GM19397 (cell line): Measurements from ENCODE around the gene POLN.
"Not testable (repeated sequence)": the region's sequence is repeated elsewhere in the genome, so short reads cannot be mapped to it uniquely, and the experiment has no call there.

Experiments
- ATAC-seq: cut with Tn5 transposase; IDR thresholded peaks from one replicate; pipeline ENCODE4 v1.9.1; 2021; ENCODE audit warnings: mild to moderate bottlenecking, moderate library complexity; ENCODE audit not compliant: unreplicated experiment

The POLN gene

DNA sequence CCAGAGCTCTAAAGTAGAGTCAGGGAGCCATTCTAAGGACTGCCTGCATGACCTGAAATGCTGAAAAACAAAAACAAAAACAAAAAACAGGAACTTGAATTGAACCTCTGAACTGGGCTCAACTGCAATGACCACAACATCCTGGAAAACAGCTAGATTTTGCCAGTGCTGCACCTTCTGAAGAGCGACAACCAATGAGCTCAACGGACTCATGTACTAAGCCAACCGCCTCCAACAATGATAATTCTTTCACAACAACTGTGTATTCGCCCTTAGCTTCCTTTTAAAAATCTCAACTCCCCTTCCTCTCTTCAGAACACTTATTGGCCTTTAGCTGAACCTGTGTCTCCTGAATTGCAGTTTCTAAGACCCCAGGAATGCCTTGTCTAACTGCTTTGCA, 69.8 kb downstream of the POLN start:
- ATAC-seq = no peak

DNA sequence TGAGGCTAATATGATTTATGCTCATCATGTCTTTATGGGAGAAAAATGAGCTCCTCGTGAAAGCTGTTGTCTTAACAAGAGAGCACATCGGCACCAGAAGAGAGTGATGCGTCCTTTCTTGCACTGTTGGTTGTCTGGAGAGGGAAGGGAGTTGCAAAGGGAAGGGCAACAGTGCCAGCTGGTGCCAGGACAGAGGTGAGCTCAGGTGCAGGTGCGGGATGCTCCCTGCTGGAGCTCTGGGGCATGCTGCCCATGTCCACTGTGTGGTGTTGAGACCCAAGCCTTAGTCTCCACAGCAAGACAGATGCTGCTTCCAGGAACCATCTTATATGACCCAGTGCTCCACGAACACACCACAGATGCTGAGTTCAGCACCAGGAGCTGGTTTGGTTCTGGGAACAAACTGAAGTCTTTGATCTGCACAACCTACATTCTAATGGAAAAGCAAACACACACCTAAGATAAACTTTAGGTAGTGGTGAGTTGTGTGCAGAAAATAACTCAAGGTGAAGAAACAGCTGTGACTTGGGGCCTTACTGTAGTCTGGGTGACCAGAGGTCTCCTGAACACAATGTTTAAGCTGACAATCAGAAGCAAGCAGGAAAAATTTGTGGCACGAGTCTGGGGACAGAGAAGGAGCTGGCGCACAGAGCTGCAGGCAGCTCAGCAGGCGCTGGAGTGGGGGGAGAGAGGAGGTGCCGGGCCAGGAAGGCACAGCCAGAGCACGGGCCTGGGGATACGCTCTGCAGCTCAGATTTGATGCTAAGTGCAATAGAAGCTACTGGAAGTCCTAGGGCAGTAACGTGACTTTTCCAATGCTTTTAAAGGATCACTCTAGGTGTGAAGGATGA, 73.2 kb downstream of the POLN start:
- ATAC-seq = no peak

DNA sequence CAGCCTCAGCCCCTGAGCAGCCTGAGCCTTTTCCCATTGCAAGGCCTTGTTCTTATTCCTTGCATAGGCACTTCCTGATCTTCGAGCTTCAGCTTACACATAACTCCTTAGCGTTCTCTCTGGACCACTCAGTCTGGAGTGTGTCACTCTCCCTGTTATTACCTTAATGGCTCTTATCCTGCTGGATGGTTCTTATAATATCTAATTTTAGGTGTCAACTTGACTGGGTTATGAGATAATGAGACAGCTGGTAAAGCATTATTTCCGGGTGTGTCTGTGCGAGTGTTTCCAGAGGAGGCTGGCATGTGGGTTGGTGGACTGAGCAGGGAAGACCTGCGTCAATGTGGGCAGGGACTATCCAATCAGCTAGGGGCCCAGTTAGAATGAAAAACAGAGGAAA, 75.7 kb downstream of the POLN start:
- ATAC-seq = no peak

DNA sequence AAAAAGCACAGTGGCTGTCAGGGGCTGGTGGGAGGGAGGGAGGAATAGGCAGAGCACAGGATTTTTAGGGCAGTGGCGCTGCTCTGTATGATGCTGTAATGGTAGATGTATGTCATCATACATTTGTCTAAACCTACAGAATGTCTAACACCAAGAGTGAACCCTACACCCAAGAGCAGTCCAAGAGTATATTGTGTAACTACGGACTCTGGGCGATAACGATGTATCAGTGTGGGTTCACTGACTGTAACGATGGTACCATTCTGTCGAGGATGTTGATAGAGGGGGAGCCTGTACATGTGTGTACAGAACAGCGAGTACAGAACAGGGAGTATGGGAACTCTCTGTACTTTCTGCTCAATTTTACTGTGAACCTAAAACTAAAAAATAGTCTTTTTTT, 76.5 kb downstream of the POLN start:
- no peak for ATAC-seq

DNA sequence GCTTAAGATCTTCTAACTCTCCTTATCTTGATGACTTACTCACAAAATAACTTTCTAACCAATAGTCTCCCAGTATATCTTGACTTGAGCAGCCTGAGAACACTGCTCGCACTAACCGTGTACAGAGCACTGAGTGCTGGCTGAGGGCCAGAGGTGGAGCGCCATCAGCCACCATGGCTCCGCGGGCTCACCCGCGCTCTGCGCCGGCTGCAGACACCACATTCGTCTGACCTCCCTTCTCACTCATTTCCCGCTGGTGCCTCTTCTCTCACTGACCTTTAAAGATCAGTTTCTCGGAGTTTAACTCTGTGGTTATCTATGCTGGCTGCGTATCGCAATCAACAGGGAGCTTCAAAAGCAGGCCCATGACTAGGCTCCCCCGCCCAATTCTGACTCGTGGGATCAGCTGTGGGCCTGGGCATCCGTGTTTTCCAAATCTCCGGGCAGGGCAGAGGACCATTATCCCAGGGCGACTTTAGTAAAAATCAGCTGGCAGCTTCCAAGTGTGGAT, 78.6 kb downstream of the POLN start:
- ATAC-seq = no peak

DNA sequence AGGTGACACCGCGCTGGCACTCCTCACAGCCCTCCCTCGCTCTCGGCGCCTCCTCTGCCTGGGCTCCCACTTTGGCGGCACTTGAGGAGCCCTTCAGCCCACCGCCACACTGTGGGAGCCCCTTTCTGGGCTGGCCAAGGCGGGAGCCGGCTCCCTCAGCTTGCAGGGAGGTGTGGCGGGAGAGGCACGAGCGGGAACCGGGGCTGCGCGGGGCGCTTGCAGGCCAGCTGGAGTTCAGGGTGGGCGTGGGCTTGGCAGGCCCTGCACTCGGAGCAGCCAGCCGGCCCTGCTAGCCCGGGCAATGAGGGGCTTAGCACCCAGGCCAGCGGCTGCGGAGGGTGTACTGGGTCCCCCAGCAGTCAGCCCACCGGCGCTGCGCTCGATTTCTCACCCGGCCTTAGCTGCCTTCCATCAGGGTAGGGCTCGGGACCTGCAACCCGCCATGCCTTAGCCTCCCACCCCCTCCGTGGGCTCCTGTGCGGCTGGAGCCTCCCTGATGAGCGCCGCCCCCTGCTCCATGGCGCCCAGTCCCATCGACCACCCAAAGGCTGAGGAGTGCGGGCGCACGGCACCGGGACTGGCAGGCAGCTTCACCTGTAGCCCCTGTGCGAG, 80.7 kb downstream of the POLN start:
- ATAC-seq = not testable (repeated sequence)

DNA sequence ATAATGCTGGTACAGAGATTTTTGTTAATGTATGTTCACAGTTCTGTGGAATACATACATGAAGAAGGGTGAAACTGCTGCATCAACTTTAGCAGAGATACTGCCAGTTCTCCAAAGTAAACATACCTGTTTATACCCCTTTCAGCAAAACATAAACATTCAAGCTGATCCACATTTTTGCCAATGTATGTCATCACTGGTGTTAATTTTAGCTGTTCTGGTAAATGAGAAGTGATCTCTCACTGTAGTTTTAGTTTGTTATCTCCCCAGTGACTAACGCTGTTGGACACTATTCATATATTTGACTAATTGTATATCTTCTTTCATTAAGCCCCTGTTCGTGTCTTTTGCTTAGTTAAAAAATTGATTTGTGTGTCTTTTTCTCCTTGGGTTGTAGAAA, 82.0 kb downstream of the POLN start:
- ATAC-seq = no peak

DNA sequence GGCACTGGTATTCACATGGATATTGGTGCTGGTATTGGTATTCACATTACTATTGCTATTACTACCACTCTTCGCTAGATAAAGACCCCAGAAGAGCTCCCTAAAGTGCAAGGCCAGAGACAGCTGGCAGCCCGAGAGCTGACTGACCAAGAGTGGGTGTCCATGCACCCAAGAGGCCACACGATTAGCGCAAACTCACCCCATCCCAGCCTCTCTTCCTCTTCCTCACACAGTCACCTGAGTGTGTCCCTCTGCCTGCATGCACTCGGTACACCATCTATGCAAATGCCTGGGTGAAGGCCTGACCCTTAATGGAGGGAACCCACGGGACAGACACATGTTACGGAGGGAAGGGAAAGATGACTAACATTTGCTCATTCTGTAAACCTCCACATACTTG, 86.7 kb downstream of the POLN start:
- ATAC-seq = no peak

DNA sequence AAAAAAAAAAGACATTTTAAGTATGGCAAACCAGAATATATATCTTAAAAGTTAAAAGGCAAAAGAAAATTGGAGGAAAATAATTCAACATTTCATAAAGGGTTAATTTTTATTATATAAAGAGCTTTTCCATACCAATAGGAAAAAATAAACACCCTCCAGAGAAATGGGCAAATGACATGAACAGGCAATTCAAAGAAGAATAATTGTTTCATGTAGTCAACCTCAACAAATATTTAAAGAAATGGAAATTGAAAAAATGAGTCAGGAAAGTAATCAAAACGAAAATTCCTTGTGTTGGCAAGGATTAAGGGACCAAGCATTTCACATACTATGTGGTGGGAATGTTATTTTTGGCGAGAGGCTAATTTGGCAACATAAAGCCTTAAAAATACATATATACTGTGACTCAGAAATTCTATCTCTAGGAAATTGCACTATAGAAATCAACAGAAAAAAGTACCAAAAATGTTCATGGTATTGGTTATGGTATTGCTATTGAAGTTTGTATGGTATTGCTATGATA, 87.6 kb downstream of the POLN start:
- no peak for ATAC-seq

DNA sequence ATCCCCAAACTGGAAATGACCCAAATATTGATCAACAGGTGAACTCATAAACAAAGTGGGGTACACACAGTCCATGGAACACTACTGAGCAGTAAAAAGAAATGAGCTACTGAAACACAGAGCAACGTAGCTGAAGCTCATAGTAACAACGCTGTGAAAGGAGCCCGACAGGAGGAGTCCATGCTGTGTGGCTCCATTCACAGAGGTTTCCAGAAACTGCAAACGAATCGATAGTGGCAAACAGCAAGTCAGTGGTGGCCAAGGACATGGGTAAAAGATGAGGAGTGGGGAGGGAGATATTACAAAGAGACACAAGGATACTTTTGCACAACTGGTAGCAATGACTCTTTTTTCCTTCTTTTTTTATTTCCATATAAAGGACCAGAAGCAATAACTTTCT, 90.4 kb downstream of the POLN start:
- ATAC-seq = no peak

DNA sequence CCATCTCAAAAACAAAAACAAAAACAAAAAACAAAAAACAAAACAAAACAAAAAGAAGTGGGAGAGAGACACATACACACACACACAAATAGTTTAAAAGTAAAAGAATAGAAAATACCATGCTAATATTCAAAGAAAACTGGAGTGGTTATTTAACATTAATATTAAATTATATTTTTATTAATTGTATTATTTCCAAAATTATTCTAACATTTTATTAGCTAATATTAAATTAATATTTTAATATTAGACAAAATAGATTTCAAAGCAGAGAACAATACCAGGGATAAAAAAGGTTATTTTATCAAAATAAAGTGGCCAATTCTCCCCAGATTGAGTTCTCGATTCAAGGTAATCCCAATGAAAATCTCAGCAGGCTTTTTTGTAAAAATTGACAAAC, 91.8 kb downstream of the POLN start:
- ATAC-seq = no peak

DNA sequence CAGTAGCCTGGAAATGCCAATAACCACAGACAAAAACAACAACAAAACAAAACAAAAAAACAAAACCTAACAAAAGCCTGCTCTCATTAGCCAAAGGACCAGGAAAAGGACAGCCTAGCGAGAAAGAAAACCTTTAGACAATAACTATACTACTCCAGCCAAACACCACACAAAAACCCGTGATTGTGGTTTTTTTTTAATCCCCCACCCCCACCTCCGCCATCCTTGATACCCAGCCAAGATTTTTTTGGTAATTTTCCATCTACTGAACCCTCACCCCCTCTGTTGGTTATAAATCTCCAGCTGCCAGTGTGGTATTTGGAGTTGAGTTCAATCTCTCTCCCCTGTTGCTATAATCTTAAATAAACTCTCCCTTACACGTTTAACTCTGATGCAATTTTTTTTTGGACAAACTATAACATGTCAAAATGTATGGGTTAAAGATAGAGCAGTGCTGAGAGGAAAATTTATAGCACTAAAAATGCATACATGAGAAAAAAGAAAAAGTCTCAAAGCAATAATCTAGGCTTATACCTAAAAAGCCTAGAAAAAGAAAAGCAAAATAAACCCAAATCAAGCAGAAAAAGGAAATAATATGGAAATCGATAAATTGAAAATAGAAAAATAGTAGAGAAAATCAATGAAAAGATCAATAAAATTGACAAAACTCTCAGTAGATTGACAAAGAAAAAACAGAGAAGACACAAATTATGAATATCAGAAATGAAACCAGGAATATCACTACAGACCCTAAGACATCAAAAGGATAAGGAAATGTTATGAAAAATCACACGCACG, 99.1 kb downstream of the POLN start:
- ATAC-seq = no peak

DNA sequence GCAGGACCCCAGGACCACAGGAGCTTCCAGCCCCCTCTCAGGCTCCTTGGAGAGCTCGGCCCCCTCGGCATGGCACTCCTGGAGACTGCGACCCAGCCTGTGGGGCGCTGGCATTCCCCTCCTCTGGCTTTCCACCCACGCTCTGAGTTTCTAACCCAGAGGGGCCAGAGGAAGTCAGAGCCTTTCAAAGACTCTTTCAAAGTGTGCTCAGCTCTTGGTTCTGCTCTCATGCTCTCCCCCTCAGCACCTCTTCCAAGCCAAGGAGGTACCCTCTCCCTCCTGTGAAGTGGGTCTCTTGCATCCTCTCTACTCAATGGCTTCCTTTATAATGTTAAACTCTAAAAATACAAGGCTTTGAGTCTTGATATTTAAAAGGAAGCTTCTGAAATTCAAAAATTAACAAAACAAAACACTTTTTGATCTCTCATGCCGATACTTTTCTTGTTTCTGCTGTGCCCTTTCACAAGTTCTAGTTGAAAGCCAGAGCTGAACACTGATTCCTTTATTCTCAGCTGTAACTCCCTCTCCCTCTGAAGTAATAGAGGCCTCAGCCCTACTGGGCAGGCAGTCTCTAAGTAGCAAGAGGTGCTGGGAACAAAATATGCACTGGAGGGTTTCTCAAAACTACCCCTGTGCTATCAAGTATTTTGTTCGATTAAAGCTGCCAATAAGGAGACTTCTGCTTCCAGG, 100.0 kb downstream of the POLN start:
- no peak for ATAC-seq

DNA sequence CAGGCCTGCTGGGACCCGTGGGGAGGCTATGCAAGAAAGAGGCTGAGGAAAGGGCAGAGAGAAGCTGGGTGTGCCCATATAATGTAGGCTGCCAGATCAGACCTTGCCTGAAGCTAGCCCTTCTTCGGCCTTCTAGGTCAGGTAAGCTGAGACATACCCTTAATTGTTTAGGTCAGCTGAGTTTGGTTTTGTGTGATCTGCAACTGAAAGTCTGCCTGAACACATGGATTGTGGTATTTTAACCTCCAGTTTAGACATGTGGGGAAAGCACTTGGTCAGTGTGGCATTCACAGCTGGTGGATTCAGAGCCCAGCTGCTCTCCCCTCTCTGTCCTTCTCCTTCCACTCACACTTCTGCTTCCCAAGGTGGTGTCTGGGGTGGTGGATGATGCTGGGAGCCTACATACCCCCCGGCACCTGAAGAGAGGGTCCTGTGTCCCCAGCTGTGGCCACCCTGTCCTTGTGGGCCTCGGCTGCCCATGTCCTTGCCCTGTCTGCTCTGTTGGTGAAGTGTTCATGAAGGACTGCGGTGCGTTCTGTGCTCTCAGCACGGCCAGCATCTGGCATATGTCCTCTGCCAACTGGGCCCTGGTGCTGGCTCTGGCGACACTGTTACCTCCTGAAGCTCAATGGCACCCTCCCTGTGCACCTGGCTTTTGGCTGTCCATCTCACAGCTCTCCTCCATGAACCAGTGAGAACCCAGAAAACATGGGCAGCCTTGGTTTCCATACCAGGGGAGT, 100.7 kb downstream of the POLN start:
- ATAC-seq = no peak

DNA sequence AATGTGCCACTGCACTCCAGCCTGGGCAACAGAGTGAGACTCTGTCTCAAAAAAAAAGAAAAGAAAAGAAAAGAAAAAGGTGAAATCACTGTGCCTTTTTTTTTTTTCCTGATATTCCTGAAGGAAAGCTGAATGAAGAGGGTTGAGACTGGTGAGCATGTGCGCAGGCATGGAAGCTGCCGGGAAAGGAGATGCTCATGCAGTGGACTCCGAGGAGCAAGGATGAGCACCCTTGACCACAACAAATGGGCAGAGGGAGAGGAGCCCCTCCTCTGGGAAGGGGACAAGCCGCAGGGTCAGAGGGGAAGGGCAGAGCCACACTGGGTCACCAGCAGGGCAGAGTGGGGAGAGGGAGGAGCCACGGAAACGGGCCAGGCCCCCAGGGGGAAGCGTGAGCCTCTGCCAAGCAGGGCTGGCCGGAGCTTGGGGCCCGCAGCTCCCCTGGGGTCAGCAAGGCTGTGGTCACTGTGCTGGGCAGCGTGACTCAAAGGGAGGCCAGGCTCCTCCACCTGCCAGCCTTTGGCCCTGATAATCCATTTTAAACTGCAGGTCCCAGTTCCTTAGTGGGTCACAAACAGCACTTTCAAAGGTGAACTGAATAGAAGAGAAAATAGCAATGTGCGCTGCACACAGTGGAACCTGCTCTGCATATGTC, 102.9 kb downstream of the POLN start:
- no peak for ATAC-seq

DNA sequence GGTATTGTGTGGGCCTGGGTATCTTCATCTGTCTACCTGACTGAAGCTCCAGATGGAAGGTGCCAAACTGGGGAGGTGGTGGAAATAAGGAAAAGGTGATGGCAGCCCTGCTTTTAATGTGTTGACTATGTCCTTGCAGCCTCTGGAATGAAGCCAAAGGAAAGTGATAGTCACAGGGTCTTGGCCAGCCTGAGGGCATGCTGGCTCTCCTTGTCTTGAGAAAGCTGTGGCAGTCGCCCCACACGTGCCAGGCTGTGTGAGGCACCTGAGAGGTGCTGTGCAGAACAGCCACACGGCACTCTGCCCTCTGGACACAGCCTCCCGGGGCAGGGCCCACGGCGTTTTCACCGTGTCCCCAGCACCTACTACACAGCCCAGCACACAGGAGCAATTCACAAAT, 105.2 kb downstream of the POLN start:
- ATAC-seq = no peak

DNA sequence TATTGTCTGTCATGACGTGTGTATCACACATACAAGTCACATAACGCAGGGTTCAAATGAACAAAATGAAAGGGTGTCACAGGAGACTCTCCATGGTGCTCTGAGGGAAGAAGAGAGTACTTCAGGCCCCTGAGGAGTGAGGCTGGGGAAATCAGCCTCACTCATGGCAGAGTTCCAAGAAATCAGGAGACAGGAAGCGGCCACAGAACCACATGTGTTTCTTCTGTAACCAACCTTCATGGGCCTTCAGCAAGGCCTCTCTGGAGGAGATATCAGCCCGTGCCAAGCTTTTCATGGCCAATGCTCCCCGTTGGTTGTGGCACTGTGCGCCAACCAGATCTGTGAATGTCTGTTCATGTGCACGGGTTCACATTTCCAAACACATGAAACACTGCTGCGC, 106.8 kb downstream of the POLN start:
- no peak for ATAC-seq

DNA sequence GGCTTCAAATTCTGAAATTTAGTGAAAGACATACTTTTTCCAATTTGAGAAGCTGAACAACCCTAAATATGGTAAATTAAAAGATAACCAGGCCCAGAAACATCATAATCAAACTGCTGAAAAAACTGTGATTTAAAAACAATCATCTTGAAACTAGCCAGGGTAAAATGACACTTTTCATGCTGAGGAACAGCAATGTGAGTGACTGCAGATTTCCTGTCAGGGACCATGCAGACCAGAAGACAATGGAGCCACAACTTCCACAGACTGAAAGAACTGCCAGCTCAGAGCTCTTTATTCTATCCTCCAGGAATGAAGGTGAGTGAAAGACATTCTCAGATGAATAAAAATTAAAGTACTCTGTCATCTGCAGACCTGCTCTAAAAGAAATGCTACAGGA, 109.5 kb downstream of the POLN start:
- ATAC-seq = no peak

DNA sequence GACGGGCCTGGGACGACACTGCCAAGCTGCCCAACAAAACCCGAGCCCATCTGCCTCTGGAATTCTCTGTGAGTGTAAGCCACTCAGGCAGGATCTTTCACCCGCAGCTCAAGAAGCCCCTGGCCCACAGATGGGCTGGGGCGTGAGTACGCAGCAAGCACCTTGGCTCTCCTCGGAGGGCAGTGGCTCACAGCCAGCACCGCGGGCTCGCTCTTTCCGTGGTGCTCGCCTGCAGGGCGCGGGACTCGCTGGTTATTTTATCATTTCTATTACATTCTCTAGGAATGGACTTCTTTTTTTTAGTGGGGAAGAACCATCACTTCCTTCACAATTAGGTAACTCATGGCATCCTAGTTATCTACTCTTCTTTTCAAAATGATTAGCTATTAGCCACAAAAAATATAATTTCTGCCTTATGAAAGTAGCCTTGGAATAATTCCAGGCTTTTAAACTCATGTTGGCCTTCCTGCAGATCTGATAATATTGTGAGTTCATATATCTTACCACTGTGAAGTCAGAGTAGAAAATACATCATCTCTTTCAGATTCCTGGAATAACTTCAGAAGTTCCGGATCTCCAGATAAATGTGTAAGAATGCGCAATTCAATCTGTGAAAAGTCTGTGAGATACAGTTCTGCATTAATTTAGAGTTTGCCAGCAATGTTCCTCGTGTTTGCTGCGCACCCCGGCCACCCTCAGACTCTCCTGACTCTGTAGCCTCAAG, 114.2 kb downstream of the POLN start:
- ATAC-seq = no peak
